HG03575 (cell line): Measurements from ENCODE around the gene TM2D1.

Experiments
- ATAC-seq: cut with Tn5 transposase; IDR thresholded peaks from one replicate; pipeline ENCODE4 v1.9.1; 2021; ENCODE audit not compliant: unreplicated experiment, insufficient number of reproducible peaks, low FRiP score; ENCODE audit errors: extremely low read depth

TM2D1 gene

DNA sequence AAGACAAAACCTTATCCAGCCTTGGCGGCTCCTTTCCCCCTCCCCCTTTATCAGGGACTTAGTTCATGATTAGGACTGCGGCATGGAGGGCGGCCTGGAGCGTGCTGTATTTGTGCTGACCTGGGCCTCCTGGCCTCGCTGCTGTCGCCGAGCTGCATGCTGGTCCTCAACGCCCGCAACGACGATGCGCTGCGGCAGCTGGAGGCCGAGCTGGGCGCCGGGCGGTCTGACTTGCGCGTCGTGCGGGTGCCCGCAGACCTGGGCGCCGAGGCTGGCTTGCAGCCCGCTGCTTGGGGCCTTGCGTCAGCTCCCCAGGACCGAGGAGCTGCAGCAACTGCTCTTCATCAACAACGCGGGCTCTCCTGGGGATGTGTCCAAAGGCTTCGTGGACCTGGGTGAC is 70.9 kb downstream of the TM2D1 start:
- ATAC-seq = no peak

DNA sequence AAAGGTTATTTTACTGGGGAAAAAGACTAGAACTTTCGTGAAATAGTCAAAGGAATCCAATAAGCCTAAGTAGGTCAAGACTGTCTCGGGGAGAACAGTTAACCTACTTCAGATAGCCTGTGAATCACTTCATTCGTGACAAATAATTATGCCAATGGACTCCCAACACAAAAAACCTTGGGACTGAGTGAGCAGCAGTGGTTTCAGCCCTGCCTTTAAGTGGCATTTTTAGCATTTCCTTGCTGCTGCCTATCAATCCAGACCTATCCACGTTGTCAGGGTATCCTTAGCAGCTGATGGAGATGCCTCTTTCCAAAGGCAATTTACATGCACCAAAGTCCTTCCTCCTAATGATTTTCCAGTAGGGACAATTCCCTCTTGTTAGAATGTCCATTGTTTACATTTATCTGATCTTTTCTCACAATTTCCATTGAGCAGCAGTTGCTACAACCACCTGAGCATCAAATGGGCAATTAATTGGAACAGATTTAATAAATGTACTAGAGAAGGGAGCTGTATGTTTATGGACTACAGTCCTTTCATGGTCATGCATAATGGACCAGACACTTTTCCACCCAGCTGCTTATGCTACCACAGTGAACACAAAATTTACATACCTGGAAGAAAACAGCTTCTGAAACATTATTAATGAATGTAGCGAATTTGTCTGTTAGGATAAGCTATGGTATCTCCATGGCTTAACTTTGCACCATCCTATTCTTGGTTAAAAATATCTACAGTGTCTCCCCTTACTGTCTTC is 75.8 kb downstream of the TM2D1 start:
- no peak for ATAC-seq

DNA sequence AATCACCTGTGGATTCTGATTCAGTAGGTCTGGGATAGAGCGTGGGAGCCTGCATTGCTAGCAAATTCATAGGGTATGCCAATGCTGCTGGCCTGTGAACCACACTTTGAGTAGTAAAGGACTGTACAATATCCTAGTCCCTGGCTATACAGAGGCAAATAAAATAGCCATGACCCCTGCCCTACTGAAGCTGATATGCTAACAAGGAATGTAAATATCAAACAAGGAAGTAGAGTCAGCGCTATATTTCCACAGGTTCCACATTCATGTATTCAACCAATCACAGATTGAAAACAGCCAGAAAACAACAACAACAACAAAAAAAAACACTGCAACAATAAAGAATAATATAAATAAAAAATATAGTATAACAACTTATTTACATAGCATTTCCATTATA is 77.8 kb downstream of the TM2D1 start:
- no peak for ATAC-seq

DNA sequence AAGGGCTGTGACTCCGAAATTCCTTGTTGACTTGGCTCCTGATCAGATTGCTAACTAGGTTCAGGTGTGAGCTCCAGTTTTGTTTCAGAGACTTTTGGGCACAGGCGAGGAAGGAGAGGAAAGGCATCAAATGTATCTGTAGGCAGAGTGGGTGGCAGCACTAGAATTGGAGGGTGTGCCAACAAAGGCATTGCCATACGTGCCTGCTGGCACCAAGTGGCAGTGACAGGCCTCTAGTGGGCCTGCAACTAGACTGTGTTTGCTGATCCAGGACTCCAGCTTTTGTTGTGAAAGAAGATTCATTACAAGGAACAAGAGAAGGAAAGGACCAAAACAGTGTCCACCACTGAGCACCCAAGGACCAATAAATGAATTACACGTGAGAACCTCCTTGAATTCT is 79.5 kb downstream of the TM2D1 start:
- ATAC-seq = no peak

DNA sequence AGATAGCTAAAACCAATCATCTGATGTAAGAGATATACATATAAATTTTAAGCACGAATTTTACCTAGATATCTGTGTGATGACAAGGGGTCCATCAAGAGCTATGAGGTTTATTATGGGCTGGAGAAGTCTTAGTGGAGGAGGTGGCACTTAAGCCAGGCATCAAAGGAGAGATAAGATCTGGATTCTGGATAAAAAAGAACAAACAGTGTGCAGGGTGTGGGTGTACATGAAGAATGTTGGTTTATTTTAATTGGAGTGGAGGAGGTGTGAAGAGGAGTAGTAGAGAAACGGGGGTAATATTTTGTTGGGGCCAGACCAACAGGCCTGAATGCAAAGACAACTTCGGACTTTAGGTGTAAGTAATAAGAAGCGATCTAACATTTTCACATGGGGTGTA is 80.6 kb downstream of the TM2D1 start:
- no peak for ATAC-seq

DNA sequence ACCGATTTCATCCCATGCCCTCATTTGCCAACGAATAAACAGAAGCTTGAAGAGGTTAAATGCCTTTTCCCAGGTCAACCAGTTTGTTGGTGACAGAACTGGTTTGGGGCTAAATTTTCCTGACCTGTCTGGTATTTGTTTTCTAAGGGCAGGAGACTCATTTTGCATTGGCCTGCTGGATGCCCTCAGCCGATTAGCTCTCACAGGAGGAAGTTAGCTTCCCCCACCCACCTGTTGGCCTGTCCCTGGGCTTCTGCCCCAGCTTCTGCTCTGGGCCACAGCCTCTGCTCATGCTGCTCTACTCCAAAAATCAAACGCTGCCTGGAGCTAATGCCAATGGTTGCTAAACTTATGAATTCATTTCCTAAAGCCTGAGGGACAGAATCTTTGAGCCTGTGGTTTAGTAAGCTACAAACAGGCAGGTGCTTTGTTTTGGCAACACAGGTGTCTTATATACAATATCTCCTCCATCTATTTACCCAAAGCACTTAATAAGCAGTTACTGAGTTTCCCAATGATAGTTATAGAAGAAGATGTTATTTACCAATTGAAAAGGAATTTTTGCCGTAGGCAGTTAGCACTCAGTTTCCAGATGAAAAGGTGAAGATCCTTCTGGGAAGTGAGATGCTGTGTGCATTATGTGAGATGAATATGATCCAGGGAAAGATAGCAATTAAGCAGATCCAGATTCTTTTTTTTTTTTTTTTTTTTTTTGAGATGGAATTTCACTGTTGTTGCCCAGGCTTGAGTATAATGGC is 82.3 kb downstream of the TM2D1 start:
- ATAC-seq = no peak

DNA sequence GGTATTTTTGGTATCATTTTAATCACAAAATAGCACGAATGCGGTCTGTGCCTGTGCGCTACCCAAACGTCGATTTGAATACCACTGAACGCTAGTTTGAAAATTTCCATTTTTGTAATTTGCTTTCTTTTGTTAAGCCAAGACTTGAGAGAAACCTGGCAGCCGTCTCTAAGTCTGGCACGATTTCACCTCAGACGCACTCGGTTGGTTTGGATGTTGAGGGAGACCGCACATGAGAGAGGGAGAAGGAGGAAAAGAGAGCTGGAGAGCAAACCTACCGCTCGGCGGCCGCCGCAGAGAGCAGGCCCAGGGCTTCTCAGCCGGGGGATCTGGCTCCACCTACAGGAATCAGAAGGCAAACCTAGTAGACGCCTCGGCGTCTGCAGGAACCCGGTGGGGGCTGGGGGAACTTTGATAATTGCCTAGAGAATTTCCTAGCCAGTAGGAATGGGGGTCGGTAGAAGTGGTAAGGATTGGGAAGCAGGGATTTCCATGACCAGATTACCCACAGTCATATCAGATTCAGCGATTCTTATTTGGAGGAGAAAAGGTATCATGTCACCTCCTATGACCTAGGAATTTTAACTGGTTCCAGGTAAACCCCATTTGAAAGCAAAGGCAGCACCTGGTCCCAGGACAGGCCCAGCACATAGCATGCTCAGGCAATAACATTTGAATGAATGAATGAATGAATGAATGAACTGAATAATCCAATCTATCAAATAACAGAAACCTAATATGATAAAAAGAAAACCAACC is 83.2 kb downstream of the TM2D1 start:
- peak; percentile 66 for ATAC-seq

DNA sequence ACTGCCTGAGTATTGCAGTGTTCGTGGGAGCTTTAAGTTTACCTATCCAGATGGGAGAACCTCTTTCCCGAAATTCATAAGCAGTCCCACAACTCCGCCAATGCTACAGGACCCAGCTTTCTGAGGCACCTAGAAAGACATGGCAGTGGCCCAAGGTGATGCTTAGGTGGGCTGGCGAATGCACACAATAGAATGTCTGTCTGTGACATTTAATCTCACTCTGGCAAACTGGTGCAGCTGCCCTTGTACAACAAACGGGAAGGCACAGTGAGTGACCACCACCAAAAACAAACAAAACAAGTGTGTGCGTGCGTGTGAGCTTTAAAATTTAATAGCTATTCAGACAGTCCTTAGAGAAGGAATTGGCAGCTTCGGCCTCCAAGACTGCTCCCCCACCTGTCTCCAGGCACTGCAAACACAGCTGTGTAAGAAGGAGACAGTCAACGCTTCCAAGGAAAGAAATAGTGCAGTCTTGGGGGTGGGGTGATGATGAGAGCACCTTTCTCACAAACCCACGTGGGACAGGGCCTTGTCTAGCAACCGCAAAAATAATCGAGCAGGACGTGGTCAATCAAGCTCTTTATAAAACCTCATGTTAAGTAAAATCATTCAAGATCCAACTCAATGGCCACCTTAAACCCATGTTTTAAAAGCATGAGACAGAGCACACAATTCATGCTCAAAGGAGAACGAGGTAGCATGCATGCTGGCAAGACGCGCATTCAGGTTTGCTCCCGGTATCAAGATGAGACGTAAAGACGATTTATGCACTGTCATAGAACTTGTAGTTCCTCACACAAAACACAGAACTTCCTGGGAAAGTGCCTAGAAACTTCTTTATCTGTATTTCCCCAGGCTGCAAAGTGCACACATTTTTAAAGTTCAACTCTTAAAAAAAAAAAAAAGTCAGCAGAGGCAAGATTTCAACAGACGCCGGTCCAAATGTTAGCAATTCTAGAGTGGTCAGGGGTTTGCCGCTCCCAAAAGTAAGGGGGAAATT is 84.1 kb downstream of the TM2D1 start:
- no peak for ATAC-seq

DNA sequence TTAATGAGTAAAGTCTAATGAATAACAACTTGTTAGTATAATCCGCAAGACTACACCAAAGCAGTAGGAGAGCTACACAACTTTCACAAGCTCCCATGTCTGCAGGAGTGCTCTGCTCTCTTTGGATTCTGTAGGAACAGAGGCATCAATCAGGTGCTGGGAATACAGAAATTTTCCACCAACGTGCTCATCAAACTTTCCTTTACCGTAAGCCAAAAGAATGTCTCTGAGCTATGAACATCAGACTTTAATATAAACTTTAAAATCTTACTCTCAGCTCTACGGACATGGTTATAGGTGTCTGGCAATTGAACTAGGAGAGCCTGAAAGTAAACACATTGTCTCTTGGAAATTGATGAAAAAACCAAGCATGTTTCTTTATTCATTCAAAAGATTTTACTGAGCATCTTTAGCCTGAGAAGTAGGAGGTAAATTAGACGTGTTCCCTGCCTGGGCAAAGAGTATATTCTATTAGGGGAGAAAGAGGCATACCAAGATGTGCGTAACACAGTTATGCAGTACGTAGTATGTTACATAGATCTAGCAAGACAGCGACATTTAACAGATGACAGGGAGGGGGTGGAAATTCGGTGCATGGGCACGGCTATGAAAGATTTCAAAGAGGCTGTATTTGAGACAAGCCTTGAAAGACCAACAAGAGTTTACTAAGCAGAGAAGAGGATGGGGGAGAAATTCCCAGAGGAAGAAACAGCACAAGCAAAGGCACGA is 85.2 kb downstream of the TM2D1 start:
- no peak for ATAC-seq

DNA sequence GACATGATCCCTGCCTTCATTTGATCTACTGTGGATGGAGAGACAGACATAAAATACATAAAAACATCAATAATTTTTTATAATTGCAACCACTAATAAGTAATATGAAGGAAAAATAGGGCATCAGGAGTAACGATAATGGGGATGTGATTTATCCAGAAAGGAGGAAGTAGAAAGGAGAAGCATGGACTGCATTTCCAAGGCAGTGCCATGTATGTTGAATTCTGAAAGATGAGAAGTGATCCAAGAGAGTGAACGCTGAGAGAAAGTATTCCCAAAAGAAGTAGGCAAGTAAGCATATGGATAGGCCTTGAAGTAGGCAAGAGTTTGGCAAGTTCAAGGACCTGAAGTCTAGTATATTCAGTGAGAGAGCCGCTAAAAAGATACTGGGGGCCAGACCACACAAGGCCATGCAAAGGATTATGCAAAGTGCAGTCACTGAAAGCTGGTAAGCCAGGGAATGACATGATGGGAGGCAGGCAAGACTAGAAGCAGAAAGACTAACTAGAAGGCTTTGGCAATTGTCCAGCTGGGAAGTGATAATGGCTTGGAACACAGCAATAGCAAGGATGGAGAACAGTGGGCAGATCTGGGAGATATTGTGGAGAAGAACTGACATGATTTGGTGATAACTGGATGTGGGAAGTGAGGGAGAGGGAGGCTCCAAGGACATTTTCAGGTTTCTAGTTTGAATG is 85.9 kb downstream of the TM2D1 start:
- ATAC-seq = no peak

DNA sequence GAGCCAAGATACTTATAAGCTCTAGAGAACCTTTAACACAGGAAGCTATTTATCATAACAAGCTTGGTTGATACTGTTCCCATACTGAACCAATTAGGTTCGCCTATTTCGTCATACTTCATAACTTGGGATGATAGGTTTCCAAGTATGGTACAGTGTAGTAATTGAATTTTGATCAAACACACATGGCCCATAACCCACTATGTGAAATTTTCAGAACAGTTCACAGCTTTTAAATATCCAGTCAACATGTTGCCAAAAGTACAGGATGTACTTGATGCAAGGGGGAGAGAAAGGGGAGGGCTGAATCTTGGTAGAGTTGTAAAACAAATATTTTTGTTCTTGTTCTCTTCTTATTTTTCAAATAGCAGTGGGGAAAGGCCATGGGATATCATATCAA is 86.6 kb downstream of the TM2D1 start:
- no peak for ATAC-seq

DNA sequence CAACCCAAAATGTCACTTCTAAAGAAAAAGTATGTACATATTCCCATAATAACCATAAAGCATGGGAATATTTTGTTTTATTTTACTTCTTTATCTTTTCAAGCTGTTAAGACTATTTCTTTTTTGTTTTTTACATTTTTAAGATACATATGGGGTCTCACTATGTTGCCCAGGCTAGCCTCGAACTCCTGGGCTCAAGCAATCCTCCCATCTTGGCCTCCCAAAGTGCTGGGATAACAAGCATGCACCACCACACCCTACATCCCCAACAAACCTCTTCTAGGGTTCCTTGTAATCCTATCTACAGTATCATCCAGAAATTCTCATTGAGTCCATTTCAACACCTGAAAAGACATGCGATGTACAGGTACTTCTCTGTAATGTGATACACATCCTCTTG is 87.5 kb downstream of the TM2D1 start:
- ATAC-seq = no peak

DNA sequence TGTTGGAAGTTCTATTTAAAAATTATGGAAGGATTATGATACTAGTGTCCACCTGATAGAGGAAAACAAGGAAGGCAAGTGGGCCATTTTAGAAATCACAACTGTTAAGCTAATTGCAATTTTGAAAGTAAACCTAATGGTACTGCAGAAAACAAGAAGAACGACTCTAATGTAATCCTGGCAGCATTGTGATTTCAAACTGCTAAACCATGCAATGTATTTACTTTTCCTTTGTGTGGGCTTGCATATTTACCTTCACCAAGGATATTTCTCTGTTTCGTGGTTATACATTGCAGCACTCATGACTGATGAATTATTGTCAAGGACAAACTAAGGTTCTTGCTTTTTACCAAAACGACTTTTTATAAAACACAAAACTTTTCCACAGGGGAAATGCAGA is 88.1 kb downstream of the TM2D1 start:
- no peak for ATAC-seq

DNA sequence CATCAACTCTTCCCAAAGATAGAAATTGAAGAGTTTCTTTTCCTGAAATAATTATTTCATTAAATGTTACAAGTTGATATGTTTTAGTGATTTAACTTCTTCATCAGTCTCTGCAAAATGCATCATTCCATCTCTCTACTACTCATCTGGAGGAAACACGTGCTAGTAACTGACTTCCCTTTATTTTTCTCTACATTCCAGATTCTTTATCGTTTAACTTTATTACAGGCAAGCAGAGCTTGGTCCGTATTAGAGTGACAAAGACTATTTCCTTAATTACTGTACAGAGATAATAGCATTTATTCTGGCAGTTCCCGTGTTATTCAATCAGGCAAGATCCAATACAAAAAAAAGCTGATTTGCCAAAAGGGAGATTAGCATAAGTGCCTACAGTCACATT is 88.6 kb downstream of the TM2D1 start:
- no peak for ATAC-seq

DNA sequence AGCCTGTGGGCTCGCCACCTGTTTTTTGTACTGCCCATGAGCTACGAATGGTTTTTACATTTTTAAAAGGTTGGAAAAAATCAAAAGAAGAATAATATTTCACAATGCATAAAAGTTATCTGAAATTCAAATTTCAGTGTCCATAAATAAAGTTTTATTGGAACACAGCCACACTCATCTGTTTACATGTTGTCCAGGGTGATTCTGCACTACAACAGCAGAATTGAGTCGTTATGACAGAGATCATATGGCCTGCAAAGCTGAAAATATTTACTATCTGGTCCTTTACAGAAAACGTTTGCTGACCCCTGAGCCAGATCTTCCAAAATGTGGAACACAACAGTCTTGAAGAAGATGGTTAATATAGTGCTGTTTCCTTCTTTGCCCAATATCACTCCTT is 89.4 kb downstream of the TM2D1 start:
- ATAC-seq = no peak

DNA sequence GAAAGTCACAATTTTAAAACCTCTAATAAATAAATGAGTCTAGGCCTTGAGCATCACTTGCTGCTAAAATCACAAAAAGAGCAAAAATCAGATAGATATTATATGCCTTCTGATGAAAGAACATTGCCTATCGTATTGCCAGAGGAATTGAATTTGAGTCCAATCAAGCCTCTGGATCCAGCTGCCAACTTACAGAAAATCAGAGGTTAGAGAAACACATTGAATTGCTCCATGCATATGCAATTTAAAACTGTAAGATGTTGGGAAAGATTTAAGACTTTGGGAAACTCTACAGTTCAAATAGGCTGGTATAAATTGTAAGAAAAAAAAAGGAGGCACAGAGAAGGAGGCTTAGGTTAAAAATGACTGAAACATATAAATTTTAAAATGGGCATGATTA is 93.5 kb downstream of the TM2D1 start:
- no peak for ATAC-seq
